Activated CD8-positive, alpha-beta T cell treated with anti-CD3 and anti-CD28 coated beads for 36 hours (primary cell): ENCODE measurements around the gene RNU7-1. TPM values are rescaled to one million over a fixed set of nuclear protein-coding genes. Genes with fewer than 3 reads are reported as not detected.

Experiments used
- ATAC-seq: fragments of 200-7000 bp; cut with Tn5 transposase; one replicate; pipeline ENCODE4 v1.10.0; 2021; ENCODE audit warnings: mild to moderate bottlenecking, moderate library complexity
- CTCF ChIA-PET: fragments of 350-600 bp; sonication (Branson Sonifier 250); formaldehyde crosslinking; loops from one replicate; lab custom pipeline; 2021; ENCODE audit warnings: antibody characterized with exemption; lab: Charles Lee
- POLR2A ChIA-PET: fragments of 350-600 bp; sonication (Branson Sonifier 250); formaldehyde crosslinking; loops from one replicate; lab custom pipeline; 2021; ENCODE audit warnings: antibody characterized with exemption; lab: Charles Lee
- DNase-seq: peaks from one replicate; pipeline ENCODE4 v3.0.0-alpha.2; 2020
- H3K27ac Mint-ChIP-seq: one replicate; pipeline ENCODE4 v1.8.0; 2021; ENCODE audit warnings: mild to moderate bottlenecking, mixed read lengths
- H3K27me3 Mint-ChIP-seq: one replicate; pipeline ENCODE4 v1.8.0; 2021; ENCODE audit warnings: mixed read lengths
- H3K36me3 Mint-ChIP-seq: one replicate; pipeline ENCODE4 v1.8.0; 2021; ENCODE audit warnings: low read depth, mixed read lengths
- H3K4me1 Mint-ChIP-seq: one replicate; pipeline ENCODE4 v1.8.0; 2021; ENCODE audit warnings: low read depth, mixed read lengths
- H3K4me3 Mint-ChIP-seq: one replicate; pipeline ENCODE4 v1.8.0; 2021; ENCODE audit warnings: mild to moderate bottlenecking, moderate library complexity, mixed read lengths
- H3K9me3 Mint-ChIP-seq: one replicate; pipeline ENCODE4 v1.8.0; 2021; ENCODE audit warnings: mixed read lengths
- CTCF ChIP-seq: fragments of 200-600 bp; IDR thresholded peaks from one replicate; pipeline ENCODE4 v1.8.0; 2022; ENCODE audit warnings: antibody characterized with exemption, mild to moderate bottlenecking
- intact Hi-C: fragments of 100-400 bp; cut with micrococcal nuclease; formaldehyde crosslinking; loops from one replicate; pipeline ENCODE4 v1.10.0; 2022
- total RNA-seq, 2 experiments: library from RNA; stranded (reverse); gene quantifications; one replicate each; pipeline ENCODE4 v1.2.3, GENCODE V29; 2021

The RNU7-1 gene
- total RNA-seq, 2 experiments from 2014 or later = not detected

- H3K27me3 Mint-ChIP-seq = no peaks in the 10 kb centered on the region
- H3K36me3 Mint-ChIP-seq = peaks cover 20% of the 10 kb centered on the region
- ATAC-seq (peak; percentile 32), DNase-seq (peak; percentile 55)
- POLR2A ChIA-PET = interaction anchor here (0.7 to 36.0 kb wide), 9 partner anchors 9 to 91 kb away, joined by 3 to 1266 read pairs (median 4); partner anchors contain the start of genes C12orf57, ENO2, LPCAT3 and PTPN6
- intact Hi-C loops = no loop called here
- CTCF ChIA-PET = interaction anchor here (1.1 to 7.3 kb wide), 11 partner anchors 10 to 58 kb away, joined by 3 to 108 read pairs (median 5); partner anchors contain the start of genes C12orf57 and RNU7-1
- H3K4me1 Mint-ChIP-seq = peaks cover 59% of the 10 kb centered on the region
- peak within 1 kb of the TSS; percentile 82 for H3K27ac Mint-ChIP-seq
- peak within 1 kb of the TSS; percentile 78 for H3K4me3 Mint-ChIP-seq
- TF ChIP-seq CTCF = no peak
- H3K9me3 Mint-ChIP-seq = no peaks in the 10 kb centered on the region
Observed at GRCh38 chr12:6927379-6928021, 16.1 kb upstream of the RNU7-1 start, which contains the start of gene ATN1. ATN1 (plus strand) TSS chr12:6927959; CDS start chr12:6934002, 6,043 bp downstream.

GRCh38 chr12:6928022-6928702 is 15.5 kb upstream of the RNU7-1 start:
- ChIA-PET CTCF (interaction anchor here (1.0 to 7.3 kb wide), 6 partner anchors 9 to 180 kb away, joined by 3 to 108 read pairs (median 3); partner anchors contain the start of genes C12orf57, CDCA3, RNU7-1 and USP5), POLR2A (interaction anchor here (1.1 to 36.0 kb wide), 3 partner anchors 10 to 57 kb away, joined by 3 to 1266 read pairs (median 90); partner anchors contain the start of genes C12orf57, PTPN6 and RNU7-1)
- peaks cover 16% of the 10 kb centered on the region for H3K36me3 Mint-ChIP-seq
- peak overlapping the region; percentile 78 for H3K4me3 Mint-ChIP-seq
- ATAC-seq (no peak), DNase-seq (no peak)
- H3K9me3 Mint-ChIP-seq = no peaks in the 10 kb centered on the region
- no peak for TF ChIP-seq CTCF
- H3K27me3 Mint-ChIP-seq = no peaks in the 10 kb centered on the region
- H3K27ac Mint-ChIP-seq = peak overlapping the region; percentile 81
- peaks cover 61% of the 10 kb centered on the region for H3K4me1 Mint-ChIP-seq
- intact Hi-C loops = no loop called here

GRCh38 chr12:6928703-6929407 is 14.8 kb upstream of the RNU7-1 start:
- no peak for TF ChIP-seq CTCF
- ChIA-PET POLR2A (interaction anchor here (0.7 to 36.0 kb wide), 6 partner anchors 9 to 58 kb away, joined by 3 to 1266 read pairs (median 3); partner anchors contain the start of genes C12orf57, PTPN6 and RNU7-1), CTCF (interaction anchor here (1.0 to 7.3 kb wide), 7 partner anchors 9 to 179 kb away, joined by 3 to 108 read pairs (median 3); partner anchors contain the start of genes C12orf57, CDCA3, RNU7-1 and USP5)
- ATAC-seq = no peak
- H3K4me1 Mint-ChIP-seq = peaks cover 68% of the 10 kb centered on the region
- no peaks in the 10 kb centered on the region for H3K9me3 Mint-ChIP-seq
- H3K27me3 Mint-ChIP-seq = no peaks in the 10 kb centered on the region
- intact Hi-C loops = no loop called here
- DNase-seq = no peak
- H3K4me3 Mint-ChIP-seq = peak overlapping the region; percentile 78
- H3K36me3 Mint-ChIP-seq = peaks cover 11% of the 10 kb centered on the region
- peak overlapping the region; percentile 81 for H3K27ac Mint-ChIP-seq

- H3K36me3 Mint-ChIP-seq = peaks cover 12% of the 10 kb centered on the region
- intact Hi-C loops = no loop called here
- H3K27me3 Mint-ChIP-seq = no peaks in the 10 kb centered on the region
- H3K27ac Mint-ChIP-seq = peak overlapping the region; percentile 81
- H3K4me1 Mint-ChIP-seq = peaks cover 65% of the 10 kb centered on the region
- DNase-seq (no peak), ATAC-seq (no peak)
- CTCF ChIA-PET = interaction anchor here (1.3 to 7.3 kb wide), 6 partner anchors 8 to 78 kb away, joined by 3 to 108 read pairs (median 3); partner anchors contain the start of genes C12orf57, CDCA3, RNU7-1 and USP5
- no peak for TF ChIP-seq CTCF
- POLR2A ChIA-PET = interaction anchor here (0.7 to 36.0 kb wide), 5 partner anchors 9 to 39 kb away, joined by 3 to 1266 read pairs (median 3); partner anchors contain the start of genes C12orf57, PTPN6 and RNU7-1
- H3K4me3 Mint-ChIP-seq = peak overlapping the region; percentile 78
- H3K9me3 Mint-ChIP-seq = no peaks in the 10 kb centered on the region
Observed at GRCh38 chr12:6929466-6930452, 13.9 kb upstream of the RNU7-1 start.
